ENCODE results near the gene GINS2.

GINS2 gene

GRCh38 chr16:85688586-85689284 lies at the start of gene GINS2:
GINS2 (minus strand) TSS chr16:85688954; CDS start chr16:85688898, 56 bp downstream.
- peak; percentile 78 to 85 (median 80) for DNase-seq (ENCODE audit: low read depth in 3 of 3)

- no peak for DNase-seq (ENCODE audit: low read depth in 3 of 3)
Observed at GRCh38 chr16:85736921-85737320, 48.2 kb upstream of the GINS2 start.

GRCh38 chr16:85735946-85736345 lies 47.2 kb upstream of the GINS2 start:
- DNase-seq (ENCODE audit: low read depth in 3 of 3): no peak

DNA sequence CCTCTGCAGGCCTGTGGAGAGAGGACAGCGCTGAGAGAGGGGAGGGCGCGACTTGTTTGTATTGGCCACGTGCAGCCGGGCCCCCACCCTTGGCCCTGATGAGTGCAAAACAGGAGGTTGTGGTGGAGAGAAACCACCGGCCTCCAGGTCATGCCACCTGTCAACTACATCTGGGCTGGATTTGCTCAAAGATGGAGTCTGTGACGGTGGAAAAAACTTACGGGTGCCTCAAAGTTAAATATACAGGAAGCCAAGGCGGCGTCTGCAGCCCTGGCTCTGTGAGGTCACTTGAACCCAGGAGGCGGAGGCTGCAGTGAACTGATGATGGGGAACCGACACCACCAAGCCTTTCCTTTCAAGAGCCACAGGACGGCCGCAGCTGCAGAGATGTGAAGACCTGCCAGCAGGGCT lies 46.5 kb upstream of the GINS2 start:
- DNase-seq (ENCODE audit: low read depth in 3 of 3): no peak

- DNase-seq (ENCODE audit: low read depth in 3 of 3): no peak
Observed at GRCh38 chr16:85734311-85735017, 45.7 kb upstream of the GINS2 start.

GRCh38 chr16:85733839-85734170 lies 45.1 kb upstream of the GINS2 start:
- DNase-seq (ENCODE audit: low read depth in 3 of 3): no peak

DNA sequence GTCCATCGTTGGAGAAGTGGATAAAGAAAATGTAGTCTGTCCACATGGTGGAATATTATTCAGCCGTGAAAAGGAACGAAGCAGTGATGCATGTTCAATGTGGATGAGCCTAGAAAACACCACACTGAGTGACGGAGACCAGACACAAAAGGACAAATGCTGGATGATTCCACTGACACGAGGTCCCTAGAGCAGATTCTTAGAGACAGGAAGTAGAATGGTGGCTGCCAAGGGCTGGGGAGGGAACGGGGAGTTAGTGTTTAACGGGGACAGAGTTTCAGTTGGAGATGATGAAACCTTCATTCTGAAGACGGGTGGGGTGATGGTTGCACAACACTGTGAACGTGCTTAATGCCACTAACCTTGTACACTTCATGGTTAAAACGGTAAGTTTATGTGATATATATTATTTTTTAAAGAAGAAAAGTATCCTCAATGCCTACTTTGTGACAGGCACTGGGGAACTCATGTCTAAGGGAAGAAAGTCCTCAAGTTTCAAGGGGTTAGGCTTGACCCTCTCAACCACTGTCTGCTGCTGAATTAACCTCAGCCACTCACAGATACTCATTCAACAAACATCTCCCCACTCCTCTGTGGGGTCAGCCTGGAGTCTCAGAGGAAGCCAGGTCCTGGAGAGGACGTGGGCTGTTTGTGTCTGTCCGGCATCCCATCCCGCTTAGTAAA lies 44.5 kb upstream of the GINS2 start:
- no peak for DNase-seq (ENCODE audit: low read depth in 3 of 3)

GRCh38 chr16:85731179-85731578 lies 42.4 kb upstream of the GINS2 start:
- DNase-seq (ENCODE audit: low read depth in 3 of 3): no peak

- DNase-seq (ENCODE audit: low read depth in 3 of 3): no peak
Observed at GRCh38 chr16:85730186-85730465, 41.4 kb upstream of the GINS2 start.

DNA sequence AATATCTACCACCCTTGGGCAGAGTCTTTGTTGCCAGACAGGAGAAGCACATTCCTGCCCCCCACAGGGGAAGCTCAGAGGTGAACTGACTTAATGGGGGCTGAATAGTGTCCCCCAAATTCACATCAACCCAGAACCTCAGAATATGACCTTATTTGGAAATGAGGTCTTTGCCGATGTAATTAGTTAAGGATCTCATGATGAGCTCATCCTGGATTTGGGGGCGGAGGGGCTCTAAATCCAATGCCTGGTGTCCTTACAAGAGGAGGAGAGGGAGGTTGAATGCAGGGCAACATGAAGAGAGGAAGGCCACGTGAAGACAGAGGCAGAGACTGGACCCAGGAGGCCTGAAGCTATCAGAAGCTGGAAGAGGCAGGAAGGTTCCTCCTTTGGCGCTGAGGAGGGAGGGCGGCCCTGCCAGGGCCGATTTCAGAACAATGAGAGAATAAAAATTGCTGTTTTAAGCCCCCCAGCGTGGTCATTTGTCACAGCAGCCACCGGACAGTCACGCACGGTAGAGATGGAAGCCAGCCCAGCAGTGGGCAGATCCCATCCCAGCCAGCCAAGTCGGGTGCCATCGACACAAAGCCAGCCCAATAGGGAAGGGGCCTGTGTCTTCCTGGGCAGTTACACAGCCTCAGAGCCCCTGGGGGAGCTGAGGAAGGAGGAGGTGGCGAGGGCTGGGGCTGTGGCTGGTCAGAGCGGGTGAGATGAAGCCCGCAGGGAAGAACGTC lies 40.9 kb upstream of the GINS2 start:
- no peak for DNase-seq (ENCODE audit: low read depth in 3 of 3)

- no peak for DNase-seq (ENCODE audit: low read depth in 3 of 3)
Observed at GRCh38 chr16:85728879-85729278, 40.1 kb upstream of the GINS2 start.

GRCh38 chr16:85724936-85725335 lies 36.2 kb upstream of the GINS2 start:
- no peak for DNase-seq (ENCODE audit: low read depth in 3 of 3)

DNA sequence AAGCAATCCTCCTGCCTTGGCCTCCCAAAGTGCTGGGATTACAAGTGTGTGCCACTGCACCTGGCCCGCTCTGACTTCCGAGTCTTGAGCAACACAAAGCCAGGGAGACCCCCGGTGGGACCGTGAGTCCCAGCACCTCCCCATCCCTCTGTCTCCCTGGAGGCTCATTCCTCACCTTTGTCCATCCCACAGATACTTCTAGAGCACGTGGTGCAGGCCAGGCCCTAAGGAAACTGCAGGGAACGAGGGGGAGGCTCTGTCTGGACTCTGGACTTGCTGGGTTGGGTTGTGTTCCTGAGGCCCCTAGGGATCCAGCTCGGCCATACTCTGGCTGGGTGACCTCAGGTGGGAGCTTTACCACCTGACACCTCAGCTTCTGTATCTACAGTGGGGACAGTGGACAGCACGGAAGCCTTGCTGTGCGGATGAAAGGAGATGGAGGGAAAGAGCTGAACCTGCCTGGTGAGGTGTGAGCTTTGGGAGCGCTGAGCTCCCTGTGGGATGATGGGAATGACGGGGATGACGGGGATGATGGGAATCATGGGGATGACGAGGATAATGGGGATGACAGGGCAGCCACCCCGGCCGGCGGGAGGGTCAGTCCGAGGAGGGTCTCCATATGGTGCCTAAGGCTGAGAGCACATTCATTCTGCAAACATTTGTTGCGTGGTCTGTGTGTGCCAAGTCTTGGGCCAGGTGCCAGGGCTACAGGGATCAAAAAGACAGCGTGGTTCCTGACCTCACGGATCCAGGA lies 35.5 kb upstream of the GINS2 start:
- DNase-seq (ENCODE audit: low read depth in 3 of 3): no peak

GRCh38 chr16:85722128-85722893 lies 33.6 kb upstream of the GINS2 start:
- DNase-seq (ENCODE audit: low read depth in 3 of 3): no peak

- DNase-seq (ENCODE audit: low read depth in 3 of 3): no peak
Observed at GRCh38 chr16:85720302-85720637, 31.5 kb upstream of the GINS2 start.

DNA sequence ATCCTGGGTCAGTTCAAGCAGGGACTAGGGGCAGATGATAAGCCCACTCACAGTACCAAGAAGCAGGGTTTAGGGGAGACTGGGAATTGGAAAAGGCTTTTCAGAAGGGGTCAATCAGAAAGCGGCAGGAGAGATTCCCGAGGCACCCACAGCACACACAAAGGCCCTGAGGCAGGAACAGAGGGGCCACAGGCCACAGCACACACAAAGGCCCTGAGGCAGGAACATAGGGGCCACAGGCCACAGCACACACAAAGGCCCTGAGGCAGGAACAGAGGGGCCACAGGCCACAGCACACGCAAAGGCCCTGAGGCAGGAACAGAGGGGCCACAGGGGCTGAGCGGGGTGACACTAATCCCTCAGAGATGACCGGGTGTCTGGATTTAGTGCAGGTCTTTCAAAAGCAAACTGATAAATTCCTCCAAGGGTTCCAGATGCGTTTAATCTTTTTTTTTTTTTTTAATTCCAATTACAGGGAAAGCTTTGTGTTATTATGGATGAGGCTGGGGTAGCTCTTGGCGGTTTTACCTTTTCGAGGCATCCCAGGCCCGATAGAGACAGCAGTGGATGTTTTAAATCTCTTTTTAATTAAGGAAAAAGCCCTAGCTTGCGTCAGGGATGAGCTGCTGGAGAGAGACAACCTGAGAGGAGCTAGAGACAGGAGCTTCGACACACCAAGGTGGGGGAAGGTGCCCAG lies 31.0 kb upstream of the GINS2 start:
- no peak for DNase-seq (ENCODE audit: low read depth in 3 of 3)

DNA sequence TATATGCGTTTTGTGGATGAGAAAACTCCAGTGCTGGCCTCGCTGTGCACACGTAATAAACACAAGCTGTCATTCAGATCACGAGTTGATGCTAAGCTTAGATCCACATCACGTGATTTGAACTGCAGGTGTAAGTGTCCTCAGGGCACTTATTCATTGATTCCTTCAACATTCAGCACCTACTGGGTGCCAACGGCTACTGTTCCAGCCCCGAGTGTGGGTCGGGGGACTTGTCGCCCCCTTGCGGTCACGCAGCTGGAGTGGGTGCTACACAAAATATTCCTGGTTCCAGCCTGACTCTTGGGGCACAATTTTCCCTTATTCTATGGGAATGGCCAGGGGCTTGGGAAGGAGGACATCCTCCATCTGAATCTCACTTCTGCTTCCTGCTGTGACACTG lies 29.9 kb upstream of the GINS2 start:
- DNase-seq (ENCODE audit: low read depth in 3 of 3): no peak

DNA sequence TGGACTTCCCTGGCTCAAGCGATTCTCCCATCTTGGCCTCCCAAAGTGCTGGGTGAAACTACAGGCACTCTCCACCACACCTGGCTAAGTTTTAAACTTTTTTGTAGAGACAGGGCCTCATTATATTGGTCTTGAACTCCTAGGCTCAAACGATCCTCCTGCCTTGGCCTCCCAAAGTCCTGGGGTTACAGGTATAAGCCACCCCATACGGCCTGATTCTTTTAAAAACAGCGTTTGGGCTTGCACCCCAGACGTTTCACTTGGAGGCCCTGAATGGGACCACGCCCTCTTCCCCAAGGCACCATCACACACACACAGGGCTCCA lies 29.4 kb upstream of the GINS2 start:
- DNase-seq (ENCODE audit: low read depth in 3 of 3): no peak

- peak; percentile 9 to 36 (median 13) for DNase-seq (ENCODE audit: low read depth in 3 of 3)
Observed at GRCh38 chr16:85717393-85718152, 28.8 kb upstream of the GINS2 start.

- DNase-seq (ENCODE audit: low read depth in 3 of 3): no peak
Observed at GRCh38 chr16:85716680-85717038, 27.9 kb upstream of the GINS2 start.
